ENCODE data around the gene PABPN1L. TPM values are rescaled to one million over a fixed set of nuclear protein-coding genes. Genes with fewer than 3 reads are reported as not detected.

The PABPN1L gene
- total RNA-seq, 1 donor from 2014 or later = not detected

DNA sequence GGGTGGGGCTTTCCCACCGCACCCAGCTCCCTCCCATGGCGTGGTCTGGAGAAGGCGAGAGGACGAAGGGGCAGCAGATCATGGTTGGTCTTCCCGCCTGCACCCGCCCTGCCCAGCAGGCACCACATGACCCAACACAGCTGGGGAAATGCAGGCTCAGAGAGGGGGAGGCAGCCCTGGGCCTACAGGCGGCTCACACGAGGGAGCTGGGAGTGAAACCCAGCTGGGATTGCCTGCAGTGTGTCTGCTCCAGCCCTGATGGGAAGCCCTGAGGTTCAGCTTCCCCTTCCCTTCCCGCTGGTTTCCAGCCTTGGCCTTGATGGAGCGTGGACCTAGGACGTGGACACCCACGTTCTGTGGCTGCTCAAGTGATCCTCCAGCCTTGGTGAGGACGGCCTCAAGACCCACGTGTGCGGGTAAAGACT, 20.0 kb upstream of the PABPN1L start:
- peak; percentile 6 for ATAC-seq
- intact Hi-C loops (cut with DNase I) = no loop called here
- DNase-seq (ENCODE audit: low spot score) = no peak

GRCh38 chr16:88885693-88886280, 19.3 kb upstream of the PABPN1L start:
- intact Hi-C loops (cut with DNase I) = no loop called here
- no peak for DNase-seq (ENCODE audit: low spot score)
- ATAC-seq = no peak

DNA sequence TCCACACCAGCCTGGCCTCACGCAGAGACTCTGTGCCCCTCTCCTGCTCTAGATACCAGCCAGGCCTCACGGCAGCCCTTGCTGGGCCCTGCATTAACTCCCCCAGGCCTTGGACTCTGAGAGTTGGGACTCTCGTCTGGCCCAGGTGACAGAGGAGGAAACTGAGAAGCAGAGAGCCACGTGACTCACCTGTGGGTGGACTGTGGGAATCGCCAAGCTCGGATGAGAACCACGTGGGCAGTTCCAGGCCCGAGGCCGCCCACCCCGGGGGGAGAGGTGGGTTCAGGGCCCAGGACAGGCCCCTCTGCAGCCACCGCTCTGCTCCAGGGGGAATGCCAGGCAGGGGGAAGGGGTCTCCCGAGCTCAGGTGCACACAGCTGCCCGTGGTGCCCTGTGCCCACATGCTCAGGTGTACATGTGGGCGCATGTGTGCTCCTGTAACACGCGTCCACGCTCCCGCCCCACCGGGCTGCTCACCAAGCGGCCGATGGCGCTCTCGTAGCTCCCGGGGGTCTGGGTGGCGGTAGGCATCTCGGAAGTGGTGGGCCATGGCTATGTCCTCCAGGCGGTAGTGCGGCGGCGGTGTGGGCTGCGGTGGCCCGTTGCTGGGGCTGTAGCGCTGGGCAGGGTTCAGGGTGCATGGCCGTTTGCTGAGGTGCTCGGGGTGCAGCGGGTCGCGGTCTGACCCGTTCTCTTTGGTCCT, 18.3 kb upstream of the PABPN1L start:
- intact Hi-C loops (cut with DNase I) = no loop called here
- ATAC-seq (no peak), DNase-seq (ENCODE audit: low spot score) (no peak)

- ATAC-seq (no peak), DNase-seq (ENCODE audit: low spot score) (no peak)
- intact Hi-C loops (cut with DNase I) = no loop called here
These were observed 17.5 kb upstream of the PABPN1L start for GRCh38 chr16:88883946-88884345.

DNA sequence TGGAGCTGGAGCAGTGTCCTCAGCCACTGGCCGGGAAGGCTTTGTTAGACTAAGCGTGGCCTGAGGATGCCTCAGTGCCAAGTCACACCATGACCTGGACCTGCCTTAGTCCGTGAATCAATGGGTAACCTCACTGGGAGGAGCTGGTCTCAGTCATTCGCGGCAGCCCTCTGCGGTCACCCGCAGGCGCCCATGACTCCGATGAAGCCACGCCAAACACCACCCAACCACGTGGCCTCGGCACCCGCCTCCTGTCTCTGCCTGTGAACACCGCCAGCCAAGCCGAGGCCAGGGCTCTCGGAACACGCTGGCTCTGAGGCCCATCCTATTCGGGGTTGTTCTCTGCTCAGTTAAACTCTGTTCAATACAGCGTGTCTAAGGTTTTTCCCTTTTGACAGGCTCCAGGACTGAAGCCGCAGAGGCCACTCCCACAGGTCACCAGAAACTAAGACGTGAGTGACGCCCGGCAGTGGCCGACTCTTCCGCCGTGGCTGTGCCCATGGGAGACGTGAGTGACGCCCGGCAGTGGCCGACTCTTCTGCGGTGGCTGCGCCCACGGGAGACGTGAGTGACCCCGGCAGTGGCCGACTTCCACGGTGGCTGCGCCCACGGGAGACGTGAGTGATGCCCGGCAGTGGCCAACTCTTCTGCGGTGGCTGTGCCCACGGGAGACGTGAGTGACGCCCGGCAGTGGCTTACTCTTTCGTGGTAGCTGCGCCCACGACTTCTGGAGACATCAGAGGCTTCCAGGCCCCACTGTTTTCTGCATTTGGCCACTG, 16.8 kb upstream of the PABPN1L start:
- intact Hi-C loops (cut with DNase I) = no loop called here
- DNase-seq (ENCODE audit: low spot score) = no peak
- ATAC-seq = no peak

DNA sequence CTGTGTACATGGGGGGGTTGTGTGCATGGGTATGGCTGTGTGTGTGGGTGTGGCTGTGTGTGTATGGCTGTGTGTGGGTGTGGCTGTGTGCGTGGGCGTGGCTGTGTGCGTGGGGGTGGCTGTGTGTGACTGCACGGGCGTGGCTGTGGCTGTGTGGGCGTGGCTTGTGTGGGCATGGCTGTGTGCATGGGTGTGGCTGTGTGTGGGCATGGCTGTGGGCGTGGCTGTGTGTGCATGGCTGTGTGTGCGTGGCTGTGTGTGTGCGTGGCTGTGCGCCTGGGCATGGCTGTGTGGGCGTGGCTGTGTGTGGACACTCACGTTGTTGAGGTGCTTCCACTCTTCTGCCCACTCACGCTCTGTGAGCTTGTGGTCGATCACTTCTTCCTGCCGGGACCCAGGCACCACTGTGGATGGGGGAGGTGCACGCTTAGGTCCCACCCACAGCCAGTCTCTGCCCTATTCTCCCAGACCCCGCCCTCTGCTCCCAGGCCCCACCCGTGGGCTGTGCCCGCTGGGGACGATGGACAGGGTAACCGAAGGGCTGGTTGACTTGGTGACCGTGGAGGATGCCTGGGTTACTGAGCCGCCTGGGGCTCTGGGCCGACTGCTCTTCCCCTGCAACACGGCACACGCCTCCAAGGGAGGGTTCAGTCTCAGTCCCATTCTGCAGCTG, 16.0 kb upstream of the PABPN1L start:
- intact Hi-C loops (cut with DNase I) = no loop called here
- ATAC-seq (no peak), DNase-seq (ENCODE audit: low spot score) (no peak)

DNA sequence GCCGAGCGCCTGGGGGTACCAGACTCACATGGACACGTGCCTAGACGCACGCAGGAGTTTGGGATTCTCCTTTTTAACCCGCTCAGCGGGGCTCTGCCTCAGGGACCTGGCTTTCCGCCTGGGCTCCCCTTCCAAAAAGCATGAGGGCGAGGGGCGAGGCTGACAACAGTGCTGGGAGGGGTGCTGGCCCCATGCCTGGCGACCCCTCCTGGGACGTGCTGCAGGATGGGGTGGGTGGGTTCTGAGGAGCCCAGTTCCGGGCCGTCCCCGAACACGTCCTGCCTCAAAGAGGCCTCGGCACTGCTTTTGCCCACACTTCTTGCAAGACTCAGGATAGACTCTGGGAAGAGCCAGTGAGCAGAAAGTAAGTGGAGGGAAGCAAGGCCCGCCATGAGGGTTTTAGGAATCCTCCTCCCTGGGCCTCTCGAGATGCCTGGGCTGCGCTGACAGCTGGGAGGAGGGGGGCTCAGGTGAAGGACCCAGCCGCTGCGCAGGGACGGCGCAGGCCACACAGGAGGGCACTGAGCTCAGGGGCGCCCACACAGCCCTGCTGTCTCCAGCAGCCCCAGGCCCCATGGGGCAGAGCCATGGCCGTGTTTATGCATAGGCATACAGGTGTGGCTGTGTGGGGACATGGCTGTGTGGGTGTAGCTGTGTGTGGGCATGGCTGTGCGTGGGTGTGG, 15.4 kb upstream of the PABPN1L start:
- intact Hi-C loops (cut with DNase I) = no loop called here
- DNase-seq (ENCODE audit: low spot score) (no peak), ATAC-seq (no peak)

- no peak for DNase-seq (ENCODE audit: low spot score)
- ATAC-seq = no peak
- intact Hi-C loops (cut with DNase I) = no loop called here
These were observed 14.7 kb upstream of the PABPN1L start for GRCh38 chr16:88881007-88881615.

DNA sequence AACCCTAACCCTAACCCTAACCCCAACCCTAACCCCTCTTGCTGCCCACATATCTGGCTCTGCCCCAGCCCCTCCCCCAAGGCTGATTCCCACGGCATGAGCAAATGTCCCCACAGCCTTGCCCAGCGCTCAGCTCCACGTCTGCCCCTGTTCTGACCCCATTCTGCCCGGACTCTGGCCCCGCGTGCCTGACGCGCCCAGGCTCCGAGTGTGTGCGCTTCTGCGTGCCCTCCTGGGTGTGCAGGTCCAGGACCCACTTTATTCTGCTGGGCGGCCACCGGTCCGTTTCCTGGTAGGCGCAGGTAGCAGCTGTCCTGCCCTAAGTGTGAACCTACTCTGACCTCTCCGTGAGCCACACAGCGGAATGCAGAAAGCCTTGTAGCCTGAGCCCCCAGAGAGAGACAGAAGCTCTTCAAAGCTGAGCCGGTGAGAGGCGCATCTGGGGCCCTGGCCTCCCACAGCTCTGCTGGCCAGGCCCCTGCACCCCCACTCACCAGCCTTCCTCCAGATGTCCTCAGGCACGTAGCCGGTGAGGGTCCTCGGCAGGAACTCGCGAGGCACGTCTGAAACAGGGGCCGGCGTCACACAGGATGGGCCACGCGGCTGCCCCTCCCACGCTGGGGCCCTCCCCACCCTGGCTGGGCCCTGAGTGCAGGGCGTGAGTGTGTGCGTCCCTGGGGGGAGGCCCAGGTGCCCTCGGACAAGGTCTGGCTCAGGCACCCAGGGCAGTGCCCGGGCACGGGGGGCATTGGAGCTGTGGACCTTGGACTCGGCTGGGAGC, 14.0 kb upstream of the PABPN1L start:
- intact Hi-C loops (cut with DNase I) = no loop called here
- DNase-seq (ENCODE audit: low spot score) (no peak), ATAC-seq (no peak)

DNA sequence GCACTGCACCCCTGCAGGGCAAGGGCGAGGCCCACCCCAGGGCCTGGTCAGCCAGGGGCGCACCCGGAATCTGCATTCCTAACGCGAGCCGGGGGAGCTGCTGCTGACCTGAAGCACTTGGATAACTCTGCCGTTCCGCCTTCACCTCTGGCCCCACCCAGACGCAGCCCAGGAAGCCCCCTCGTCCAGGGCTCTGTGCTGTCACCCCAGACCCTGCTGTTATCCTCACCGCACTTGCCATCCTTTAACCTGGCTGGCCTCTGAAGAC, 13.3 kb upstream of the PABPN1L start:
- intact Hi-C loops (cut with DNase I) = no loop called here
- ATAC-seq (no peak), DNase-seq (ENCODE audit: low spot score) (no peak)

DNA sequence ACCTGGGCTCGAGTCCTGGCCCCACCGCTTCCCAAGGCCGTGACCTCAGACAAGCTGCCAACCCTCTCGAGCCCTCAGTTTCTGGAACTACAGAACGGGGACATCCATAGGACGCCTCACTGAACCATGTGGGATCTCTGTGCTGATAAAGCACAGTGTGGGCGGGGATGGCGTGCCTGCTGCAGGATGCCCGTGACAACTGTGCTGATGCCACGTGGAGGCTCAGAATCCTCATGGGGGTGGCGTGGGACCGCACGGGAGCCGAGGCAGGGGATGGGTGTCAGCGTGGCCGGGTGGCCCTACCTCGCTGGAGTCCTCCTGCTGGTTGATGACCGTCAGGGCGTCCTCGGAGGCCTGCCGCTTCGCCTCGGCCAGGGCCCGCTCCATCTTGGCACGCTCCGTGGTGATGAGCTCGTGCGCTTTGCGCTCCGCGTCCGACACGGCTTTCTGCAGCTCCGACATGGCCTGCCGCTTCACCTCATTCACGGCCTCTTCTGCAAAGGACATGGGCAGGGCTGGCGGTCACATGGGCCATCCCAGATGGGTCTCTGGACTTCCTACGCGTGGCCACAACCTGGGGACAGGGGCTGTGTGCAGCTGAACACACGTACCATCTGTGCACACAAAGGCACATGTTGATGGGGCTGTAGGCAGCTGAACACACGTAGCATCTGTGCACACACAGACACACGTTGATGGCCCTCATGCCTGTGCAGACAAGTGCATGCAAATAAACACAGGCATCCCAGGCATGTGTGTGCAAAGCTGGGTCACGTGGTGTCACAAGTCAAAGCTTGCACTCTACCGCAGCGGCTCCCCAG, 12.7 kb upstream of the PABPN1L start:
- ATAC-seq (no peak), DNase-seq (ENCODE audit: low spot score) (no peak)
- intact Hi-C loops (cut with DNase I) = no loop called here

DNA sequence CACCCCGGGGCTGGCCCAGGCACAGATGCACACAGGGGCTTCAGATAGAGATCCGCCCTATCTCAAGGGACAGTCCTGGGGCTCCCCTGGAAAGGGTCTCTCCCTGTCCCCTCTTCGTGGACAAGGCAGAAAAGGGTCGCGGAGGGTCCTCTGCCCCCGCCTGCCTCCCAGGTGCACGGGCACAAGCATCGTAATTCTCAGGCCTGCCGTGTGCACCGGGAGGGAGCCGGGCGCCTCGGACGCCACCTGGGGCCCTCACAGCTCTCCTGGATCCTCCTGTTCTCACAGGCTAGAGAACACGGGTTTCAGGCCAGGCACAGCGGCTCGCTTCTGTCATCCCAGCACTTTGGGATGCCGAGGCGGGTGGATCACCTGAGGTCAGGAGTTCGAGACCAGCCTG, 11.9 kb upstream of the PABPN1L start:
- ATAC-seq = no peak
- intact Hi-C loops (cut with DNase I) = no loop called here
- no peak for DNase-seq (ENCODE audit: low spot score)

DNA sequence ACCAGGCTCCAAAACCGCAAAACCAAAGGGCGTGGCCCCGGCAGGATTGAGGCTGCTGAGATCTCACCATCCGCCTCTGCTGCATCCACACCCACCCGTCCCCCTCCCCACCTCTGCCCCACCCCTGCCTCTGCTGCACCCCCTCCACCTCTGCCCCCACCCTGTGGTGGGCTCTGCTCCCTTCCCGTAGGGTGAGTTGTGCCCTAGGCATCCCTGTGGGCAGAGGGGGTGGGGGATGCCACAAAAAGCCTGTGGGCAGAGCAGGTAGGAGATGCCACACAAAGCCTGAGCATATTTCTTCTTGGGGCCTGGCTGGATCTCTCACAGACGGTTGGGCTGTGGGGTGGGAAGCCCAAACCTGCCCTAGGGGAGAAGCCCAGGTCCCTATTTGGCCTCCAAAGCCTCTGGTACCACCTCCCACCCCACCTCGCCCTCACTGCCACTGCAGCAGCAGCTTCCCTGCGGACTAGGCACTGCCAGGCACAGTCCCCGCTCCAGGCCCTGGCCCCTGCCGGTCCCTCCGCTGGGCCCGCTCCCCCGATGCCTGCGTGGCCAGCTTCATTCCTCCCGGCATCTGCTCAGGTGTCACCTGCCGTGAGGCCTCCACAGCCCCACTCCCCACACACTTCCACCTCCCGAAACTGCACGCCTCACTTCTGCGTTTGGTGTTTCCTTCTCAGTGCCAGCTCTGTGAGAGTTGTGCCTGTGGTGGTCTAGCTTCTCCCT, 11.3 kb upstream of the PABPN1L start:
- DNase-seq (ENCODE audit: low spot score) (no peak), ATAC-seq (no peak)
- intact Hi-C loops (cut with DNase I) = loop anchor here (1.0 kb wide), 1 partner anchor 47 kb away; no protein-coding TSS in a partner anchor

GRCh38 chr16:88876942-88877526, 10.6 kb upstream of the PABPN1L start:
- ATAC-seq (no peak), DNase-seq (ENCODE audit: low spot score) (no peak)
- intact Hi-C loops (cut with DNase I) = loop anchor here (1.0 kb wide), 1 partner anchor 47 kb away; no protein-coding TSS in a partner anchor

GRCh38 chr16:88875703-88876234, 9.3 kb upstream of the PABPN1L start:
- DNase-seq (ENCODE audit: low spot score) (no peak), ATAC-seq (no peak)
- intact Hi-C loops (cut with DNase I) = no loop called here

GRCh38 chr16:88874938-88875599, 8.6 kb upstream of the PABPN1L start:
- intact Hi-C loops (cut with DNase I) = no loop called here
- ATAC-seq (no peak), DNase-seq (ENCODE audit: low spot score) (no peak)
